Trophoblast cell (in vitro differentiated cells and primary cell): ENCODE data around the gene MDK.

Experiments
- DNase-seq, 2 donors: peaks; one replicate each; pipeline ENCODE4 v3.0.0-alpha.2; 2016
- H2AFZ ChIP-seq: 2 replicates; pipeline ENCODE4 v1.6.1; 2013; ENCODE audit warnings: low read length, moderate library complexity, mild to moderate bottlenecking; ENCODE audit not compliant: insufficient read depth, poor library complexity
- H2AK5ac ChIP-seq: 2 replicates; pipeline ENCODE4 v1.6.1; 2013; ENCODE audit warnings: mild to moderate bottlenecking, low read length
- H2BK120ac ChIP-seq: 2 replicates; pipeline ENCODE4 v1.6.1; 2013; ENCODE audit warnings: low read length, mild to moderate bottlenecking, moderate library complexity; ENCODE audit not compliant: insufficient read depth, poor library complexity
- H2BK12ac ChIP-seq: 2 replicates; pipeline ENCODE4 v1.6.1; 2013; ENCODE audit warnings: mild to moderate bottlenecking, low read length, moderate library complexity
- H2BK5ac ChIP-seq: 2 replicates; pipeline ENCODE4 v1.6.1; 2013; ENCODE audit warnings: low read length, low read depth, moderate library complexity, mild to moderate bottlenecking; ENCODE audit not compliant: poor library complexity
- H3K14ac ChIP-seq: 2 replicates; pipeline ENCODE4 v1.6.1; 2013; ENCODE audit warnings: mild to moderate bottlenecking, low read length
- H3K18ac ChIP-seq: 2 replicates; pipeline ENCODE4 v1.6.1; 2013; ENCODE audit warnings: mild to moderate bottlenecking, low read length
- H3K23ac ChIP-seq: 2 replicates; pipeline ENCODE4 v1.6.1; 2013; ENCODE audit warnings: low read length
- H3K27ac ChIP-seq: 2 replicates; pipeline ENCODE4 v1.5.1; 2013; ENCODE audit warnings: low read depth, mild to moderate bottlenecking, inconsistent platforms, low read length, moderate library complexity
- H3K27me3 ChIP-seq: 2 replicates; pipeline ENCODE4 v1.6.1; 2013; ENCODE audit warnings: inconsistent platforms, mild to moderate bottlenecking, low read length, moderate library complexity; ENCODE audit not compliant: insufficient read depth
- H3K36me3 ChIP-seq, 2 experiments: 1 replicate in 1 of 2; 2 replicates in 1 of 2; pipeline ENCODE4 v1.6.1; 2013; ENCODE audit warnings: low read length in 2 of 2, mild to moderate bottlenecking in 2 of 2, moderate library complexity in 1 of 2; ENCODE audit not compliant: insufficient read depth in 2 of 2, control insufficient read depth in 1 of 2
- H3K4ac ChIP-seq: 2 replicates; pipeline ENCODE4 v1.6.1; 2013; ENCODE audit warnings: low read depth, mild to moderate bottlenecking, low read length, moderate library complexity
- H3K4me1 ChIP-seq, 2 experiments: 1 replicate in 1 of 2; 2 replicates in 1 of 2; pipeline ENCODE4 v1.6.1; 2013; ENCODE audit warnings: low read length in 2 of 2, mild to moderate bottlenecking in 2 of 2, moderate library complexity in 1 of 2; ENCODE audit not compliant: insufficient read depth in 2 of 2, control insufficient read depth in 1 of 2
- H3K4me2 ChIP-seq: 2 replicates; pipeline ENCODE4 v1.6.1; 2013; ENCODE audit warnings: inconsistent platforms, mild to moderate bottlenecking, low read length, moderate library complexity
- H3K4me3 ChIP-seq: 2 replicates; pipeline ENCODE4 v1.5.1; 2013; ENCODE audit warnings: mild to moderate bottlenecking, low read depth, low read length, inconsistent platforms
- H3K79me1 ChIP-seq: one replicate; pipeline ENCODE4 v1.6.1; 2013; ENCODE audit warnings: low read length
- H3K79me2 ChIP-seq: 2 replicates; pipeline ENCODE4 v1.6.1; 2013; ENCODE audit warnings: low read length, mild to moderate bottlenecking; ENCODE audit not compliant: control insufficient read depth, insufficient read depth, poor library complexity
- H3K9ac ChIP-seq: 2 replicates; pipeline ENCODE4 v1.6.1; 2013; ENCODE audit warnings: mild to moderate bottlenecking, low read length
- H3K9me3 ChIP-seq: 2 replicates; pipeline ENCODE4 v1.6.1; 2013; ENCODE audit warnings: low read depth, mild to moderate bottlenecking, control low read depth, inconsistent platforms, low read length; ENCODE audit not compliant: insufficient read depth
- H4K12ac ChIP-seq: 2 replicates; pipeline ENCODE4 v1.6.1; 2013; ENCODE audit warnings: low read depth, mild to moderate bottlenecking, low read length, moderate library complexity
- H4K8ac ChIP-seq: 2 replicates; pipeline ENCODE4 v1.6.1; 2013; ENCODE audit warnings: low read depth, mild to moderate bottlenecking, low read length, moderate library complexity
- H4K91ac ChIP-seq: one replicate; pipeline ENCODE4 v1.6.1; 2013; ENCODE audit warnings: low read depth, mild to moderate bottlenecking, low read length, moderate library complexity
- WGBS: extraction: QIAGEN DNeasy Blood & Tissue Kit; methylation state at CpG from one replicate; pipeline ENCODE4 v1.1.7; 2013; ENCODE audit warnings: missing lambda C conversion rate; ENCODE audit not compliant: insufficient read length, insufficient coverage; ENCODE audit errors: extremely low coverage; 5-methylcytosine and 5-hydroxymethylcytosine counted together

MDK gene

GRCh38 chr11:46393231-46393616, 11.8 kb downstream of the MDK start:
- Histone ChIP-seq H3K9me3 (peaks cover 2% of the 10 kb centered on the region), H2AK5ac (no peak overlapping the region), H3K23ac (no peak overlapping the region), H3K4me1 (peaks cover 26% of the 10 kb centered on the region in 2 experiments), H3K79me1 (no peaks in the 10 kb centered on the region), H2AFZ (no peak overlapping the region), H3K4me2 (peak overlapping the region; percentile 89), H4K12ac (no peak overlapping the region), H2BK120ac (no peak overlapping the region), H3K14ac (no peak overlapping the region), H3K18ac (no peak overlapping the region), H4K8ac (no peak overlapping the region), H3K4ac (no peak overlapping the region), H3K9ac (no peak overlapping the region), H3K27me3 (peaks cover 29% of the 10 kb centered on the region), H3K79me2 (no peaks in the 10 kb centered on the region), H2BK12ac (no peak overlapping the region), H3K4me3 (no peak overlapping the region), H2BK5ac (no peak overlapping the region), H3K36me3 (peaks cover 17 to 23% of the 10 kb centered on the region in 2 experiments), H4K91ac (no peak overlapping the region), H3K27ac (no peak overlapping the region)
- no peak for DNase-seq
- no CpG with 5 or more reads among the region's 4 CpGs for WGBS

- no peak overlapping the region for H3K18ac ChIP-seq
- WGBS, result no CpG with 5 or more reads among the region's 4 CpGs
- H3K9ac ChIP-seq, result no peak overlapping the region
- no peak overlapping the region for H2BK5ac ChIP-seq
- H2BK120ac ChIP-seq, result no peak overlapping the region
- no peak overlapping the region for H3K4me2 ChIP-seq
- no peak overlapping the region for H3K14ac ChIP-seq
- no peak overlapping the region for H3K4me3 ChIP-seq
- H3K4ac ChIP-seq, result no peak overlapping the region
- H3K36me3 ChIP-seq, result peaks cover 17 to 25% of the 10 kb centered on the region in 2 experiments
- peaks cover 2% of the 10 kb centered on the region for H3K9me3 ChIP-seq
- H4K12ac ChIP-seq, result no peak overlapping the region
- no peak overlapping the region for H2AFZ ChIP-seq
- H3K79me1 ChIP-seq, result no peaks in the 10 kb centered on the region
- H3K23ac ChIP-seq, result no peak overlapping the region
- peaks cover 29% of the 10 kb centered on the region for H3K27me3 ChIP-seq
- no peak overlapping the region for H4K8ac ChIP-seq
- no peaks in the 10 kb centered on the region for H3K79me2 ChIP-seq
- H2BK12ac ChIP-seq, result no peak overlapping the region
- DNase-seq, result no peak
- H2AK5ac ChIP-seq, result no peak overlapping the region
- H3K27ac ChIP-seq, result no peak overlapping the region
- H4K91ac ChIP-seq, result no peak overlapping the region
- H3K4me1 ChIP-seq, result peaks cover 26% of the 10 kb centered on the region in 2 experiments
These were observed 12.3 kb downstream of the MDK start for GRCh38 chr11:46393759-46394158.

- no peak overlapping the region for H4K12ac ChIP-seq
- no peak overlapping the region for H3K14ac ChIP-seq
- no peaks in the 10 kb centered on the region for H3K9me3 ChIP-seq
- no peak overlapping the region for H3K23ac ChIP-seq
- H3K4ac ChIP-seq, result no peak overlapping the region
- H3K4me3 ChIP-seq, result no peak overlapping the region
- H3K9ac ChIP-seq, result no peak overlapping the region
- no CpG with 5 or more reads among the region's 19 CpGs for WGBS
- DNase-seq, result no peak
- H3K36me3 ChIP-seq, result peaks cover 17 to 28% of the 10 kb centered on the region in 2 experiments
- no peak overlapping the region for H2BK12ac ChIP-seq
- H3K27ac ChIP-seq, result no peak overlapping the region
- no peaks in the 10 kb centered on the region for H3K27me3 ChIP-seq
- H2BK120ac ChIP-seq, result no peak overlapping the region
- H3K79me1 ChIP-seq, result no peaks in the 10 kb centered on the region
- H4K91ac ChIP-seq, result no peak overlapping the region
- no peak overlapping the region for H2AK5ac ChIP-seq
- H3K4me1 ChIP-seq, result peaks cover 4% of the 10 kb centered on the region in 2 experiments
- H2AFZ ChIP-seq, result no peak overlapping the region
- H3K18ac ChIP-seq, result no peak overlapping the region
- H3K79me2 ChIP-seq, result no peaks in the 10 kb centered on the region
- no peak overlapping the region for H4K8ac ChIP-seq
- no peak overlapping the region for H3K4me2 ChIP-seq
- no peak overlapping the region for H2BK5ac ChIP-seq
These were observed 16.1 kb downstream of the MDK start for GRCh38 chr11:46397526-46397925.

- H2AFZ ChIP-seq, result no peak overlapping the region
- H3K9ac ChIP-seq, result no peak overlapping the region
- H3K18ac ChIP-seq, result no peak overlapping the region
- no CpG with 5 or more reads among the region's 6 CpGs for WGBS
- no peak overlapping the region for H3K27ac ChIP-seq
- no peak for DNase-seq
- no peak overlapping the region for H4K91ac ChIP-seq
- peaks cover 20 to 30% of the 10 kb centered on the region in 2 experiments for H3K36me3 ChIP-seq
- no peak overlapping the region for H3K4ac ChIP-seq
- H4K12ac ChIP-seq, result no peak overlapping the region
- no peak overlapping the region for H2AK5ac ChIP-seq
- H3K79me1 ChIP-seq, result no peaks in the 10 kb centered on the region
- no peak overlapping the region for H4K8ac ChIP-seq
- H2BK120ac ChIP-seq, result no peak overlapping the region
- H3K9me3 ChIP-seq, result no peaks in the 10 kb centered on the region
- H3K23ac ChIP-seq, result no peak overlapping the region
- no peaks in the 10 kb centered on the region for H3K4me1 ChIP-seq
- no peaks in the 10 kb centered on the region for H3K79me2 ChIP-seq
- no peak overlapping the region for H3K4me3 ChIP-seq
- no peaks in the 10 kb centered on the region for H3K27me3 ChIP-seq
- no peak overlapping the region for H3K14ac ChIP-seq
- no peak overlapping the region for H2BK5ac ChIP-seq
- no peak overlapping the region for H3K4me2 ChIP-seq
- H2BK12ac ChIP-seq, result no peak overlapping the region
These were observed 21.8 kb downstream of the MDK start for GRCh38 chr11:46402957-46403902.
